ENCODE data around the gene TVP23A.

TVP23A gene

DNA sequence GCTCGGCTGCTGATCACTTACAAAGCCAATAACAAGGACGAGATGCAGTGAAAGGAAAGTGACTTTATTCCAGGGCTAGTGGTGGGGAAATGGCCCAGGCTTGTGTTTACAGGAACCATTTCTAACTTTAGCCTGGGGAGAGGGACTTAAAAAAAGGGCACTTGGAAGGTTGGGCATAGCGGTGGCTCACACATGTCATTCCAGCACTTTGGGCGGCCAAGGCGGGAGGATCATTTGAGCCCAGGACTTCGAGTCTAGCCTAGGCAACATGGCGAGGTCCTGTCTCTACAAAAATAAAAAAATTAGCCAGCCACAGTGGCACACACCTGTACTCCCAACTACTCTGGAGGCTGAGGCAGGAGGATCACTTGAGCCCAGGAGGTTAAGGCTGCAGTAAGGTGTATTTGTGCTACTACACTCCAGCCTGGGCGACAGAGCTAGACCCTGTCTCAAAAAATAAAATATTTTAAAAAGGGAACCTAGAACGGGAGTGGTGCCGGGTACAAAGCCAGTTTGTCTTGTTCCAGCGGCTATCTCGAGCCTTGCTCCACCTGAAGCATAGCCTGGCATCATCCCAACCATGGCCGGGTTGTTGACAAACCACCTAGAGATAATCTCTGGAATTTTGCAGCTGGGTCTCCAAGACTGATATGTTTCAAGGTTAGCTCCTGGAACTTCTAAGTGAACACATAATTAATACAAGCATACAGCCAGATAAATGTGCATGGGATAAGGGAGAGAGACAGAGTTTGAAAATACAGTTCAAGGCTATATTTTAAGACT, 5.7 kb upstream of the TVP23A start:
- no peak for DNase-seq (ENCODE audit: low read depth, low spot score)
- TF ChIP-seq CTCF (IDR thresholded peaks at IDR 0.05; ENCODE audit: insufficient read depth, low read length, missing control alignments): no peak
- no peak overlapping the region for H3K4me3 ChIP-seq (ENCODE audit: low read depth, low read length)
- ChIA-PET CTCF (no interaction called here), POLR2A (no interaction called here)

GRCh38 chr16:10822702-10823101, 4.1 kb upstream of the TVP23A start:
- DNase-seq (ENCODE audit: low read depth, low spot score): no peak
- TF ChIP-seq CTCF (IDR thresholded peaks at IDR 0.05; ENCODE audit: insufficient read depth, low read length, missing control alignments): no peak
- CTCF ChIA-PET: no interaction called here

GRCh38 chr16:10820546-10820945, 2.0 kb upstream of the TVP23A start:
- TF ChIP-seq CTCF (IDR thresholded peaks at IDR 0.05; ENCODE audit: insufficient read depth, low read length, missing control alignments): no peak
- no peak for DNase-seq (ENCODE audit: low read depth, low spot score)
- no peak overlapping the region for H3K4me3 ChIP-seq (ENCODE audit: low read depth, low read length)
- ChIA-PET CTCF (no interaction called here), POLR2A (no interaction called here)

More at GRCh38 chr16:10822702-10823101, 4.1 kb upstream of the TVP23A start:
- POLR2A ChIA-PET: no interaction called here
- H3K4me3 ChIP-seq (ENCODE audit: low read depth, low read length): no peak overlapping the region

- TF ChIP-seq CTCF (IDR thresholded peaks at IDR 0.05; ENCODE audit: insufficient read depth, low read length, missing control alignments): no peak
- DNase-seq (ENCODE audit: low read depth, low spot score): no peak
- ChIA-PET CTCF (no interaction called here), POLR2A (no interaction called here)
- H3K4me3 ChIP-seq (ENCODE audit: low read depth, low read length): no peak overlapping the region
Measured at GRCh38 chr16:10817514-10817913, 1.1 kb downstream of the TVP23A start.

DNA sequence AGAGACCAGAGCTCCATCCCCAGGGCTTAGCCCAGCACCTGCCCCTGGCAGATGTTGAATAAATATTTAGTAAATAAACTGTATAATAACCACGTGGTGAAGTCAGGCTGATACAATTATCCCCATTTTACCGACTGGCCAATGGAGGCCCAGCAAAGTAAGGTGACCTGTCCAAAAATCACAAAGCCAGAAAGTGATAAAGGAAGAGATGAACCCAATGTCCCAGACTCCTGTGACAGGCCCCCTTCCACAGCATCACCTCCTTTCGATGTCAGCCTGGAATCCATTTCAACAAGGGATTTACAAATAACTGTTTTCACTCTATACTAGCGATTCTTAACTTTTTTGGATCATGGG, 5.5 kb downstream of the TVP23A start:
- no peak for TF ChIP-seq CTCF (IDR thresholded peaks at IDR 0.05; ENCODE audit: insufficient read depth, low read length, missing control alignments)
- DNase-seq (ENCODE audit: low read depth, low spot score): no peak
- ChIA-PET CTCF (no interaction called here), POLR2A (no interaction called here)
- H3K4me3 ChIP-seq (ENCODE audit: low read depth, low read length): no peak overlapping the region

- no peak for TF ChIP-seq CTCF (IDR thresholded peaks at IDR 0.05; ENCODE audit: insufficient read depth, low read length, missing control alignments)
- DNase-seq (ENCODE audit: low read depth, low spot score): no peak
Measured at GRCh38 chr16:10812312-10813098, 6.1 kb downstream of the TVP23A start.

More at GRCh38 chr16:10812312-10813098, 6.1 kb downstream of the TVP23A start:
- no peak overlapping the region for H3K4me3 ChIP-seq (ENCODE audit: low read depth, low read length)
- ChIA-PET POLR2A (no interaction called here), CTCF (no interaction called here)

Data from AG04449 (cell line).